GM19463 (cell line): Measurements from ENCODE around the gene OR10H4.
"Not testable (repeated sequence)": the region's sequence is repeated elsewhere in the genome, so short reads cannot be mapped to it uniquely, and the experiment has no call there.

Experiments
- ATAC-seq: cut with Tn5 transposase; IDR thresholded peaks from one replicate; pipeline ENCODE4 v1.9.1; 2021; ENCODE audit warnings: mild to moderate bottlenecking, moderate library complexity; ENCODE audit not compliant: unreplicated experiment

Gene OR10H4

DNA sequence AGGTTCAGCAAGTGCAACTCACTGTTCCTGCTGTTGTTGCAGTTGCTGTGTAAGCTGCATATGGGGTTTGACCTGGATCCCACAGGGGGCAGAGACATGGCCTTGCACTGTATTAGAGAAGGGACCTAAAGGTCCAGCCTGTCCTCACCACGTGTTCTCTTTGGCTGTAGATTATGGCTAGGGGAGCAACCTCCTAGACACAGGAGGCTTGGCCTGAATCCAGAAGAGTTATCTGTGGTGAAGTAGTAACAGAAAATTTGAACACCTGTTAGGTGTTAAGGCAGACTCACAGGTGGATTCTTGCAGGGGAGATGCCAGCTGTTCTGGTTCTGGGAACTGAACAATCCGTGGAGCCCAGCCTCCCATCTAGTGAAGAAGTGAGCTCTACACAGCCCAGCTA is 11.0 kb upstream of the OR10H4 start:
- ATAC-seq, result no peak

DNA sequence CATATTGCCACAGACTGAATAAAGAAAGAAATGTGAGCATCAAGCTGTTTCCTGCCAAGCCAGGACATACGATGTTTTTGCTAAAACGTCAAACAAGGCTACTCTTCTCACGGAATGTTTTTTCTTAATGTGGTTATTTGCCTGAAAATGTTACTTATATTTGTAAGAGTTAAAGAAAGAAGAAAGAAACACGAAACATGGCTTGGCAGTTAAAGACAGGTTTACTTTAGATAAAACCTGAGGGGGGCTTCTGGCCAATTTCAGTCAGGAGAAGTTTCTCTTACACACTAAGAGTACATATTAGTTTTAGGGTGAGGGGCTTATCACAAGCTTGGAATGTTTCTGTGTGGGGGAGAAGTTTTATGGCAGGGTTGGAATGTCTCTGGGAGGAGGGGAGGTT is 4.4 kb upstream of the OR10H4 start:
- ATAC-seq, result no peak

DNA sequence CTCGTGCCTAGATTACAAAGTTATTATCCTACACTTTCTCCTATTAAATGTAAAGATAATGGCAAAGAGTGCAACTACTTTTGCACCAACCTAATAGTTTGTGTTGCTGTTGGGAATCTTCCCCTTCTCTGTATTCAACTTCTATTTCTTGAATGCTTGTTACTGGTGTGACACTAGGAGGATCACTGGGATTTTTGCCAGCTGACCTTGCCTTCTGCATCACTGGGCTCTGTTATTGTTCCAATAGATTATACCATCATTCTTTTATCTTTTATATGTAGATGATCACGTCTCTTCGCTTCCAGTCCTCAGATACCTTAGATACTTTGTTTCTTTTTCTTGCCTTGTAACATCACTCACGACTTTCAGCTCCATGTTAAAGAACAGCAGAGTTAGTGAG is 3.5 kb upstream of the OR10H4 start:
- ATAC-seq, result no peak

DNA sequence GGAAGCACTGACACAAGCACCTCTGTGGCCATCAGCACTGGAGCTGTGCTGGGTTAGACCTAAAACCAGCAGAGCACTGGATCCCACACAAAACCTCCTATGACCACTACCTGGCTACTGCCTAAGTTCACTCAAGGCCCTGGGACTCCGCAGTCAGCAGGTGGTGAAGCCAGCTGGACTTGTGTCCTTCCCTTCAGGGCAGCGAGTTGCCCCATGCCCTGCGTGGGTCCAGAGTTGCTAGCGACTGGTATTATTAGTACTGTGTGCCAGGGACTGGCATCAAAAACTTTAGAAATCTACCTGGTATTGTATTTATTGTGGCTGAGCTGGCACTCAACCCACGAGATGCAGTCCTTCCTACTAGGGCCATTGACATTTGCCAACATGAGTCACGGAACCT is 6.0 kb downstream of the OR10H4 start:
- no peak for ATAC-seq

DNA sequence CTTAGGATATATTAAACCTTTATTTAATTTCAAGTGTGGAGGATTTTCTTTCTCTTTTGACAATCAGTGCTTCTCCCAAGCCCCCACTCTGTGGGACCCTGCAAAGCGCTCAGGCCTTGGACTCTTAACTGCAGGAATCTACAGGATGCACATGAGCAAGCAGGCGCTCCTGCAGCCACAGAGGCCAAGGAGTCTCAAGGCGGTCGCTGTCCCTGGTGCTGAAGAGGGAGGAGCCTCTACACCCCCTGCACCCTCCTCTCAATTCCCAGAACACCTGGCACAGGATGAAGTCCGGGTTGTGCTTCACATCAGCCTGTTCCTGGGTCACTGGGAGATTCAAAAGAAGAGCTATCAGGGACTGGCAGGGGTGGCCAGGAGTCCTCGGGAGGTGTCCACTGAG is 13.5 kb downstream of the OR10H4 start:
- ATAC-seq, result no peak

DNA sequence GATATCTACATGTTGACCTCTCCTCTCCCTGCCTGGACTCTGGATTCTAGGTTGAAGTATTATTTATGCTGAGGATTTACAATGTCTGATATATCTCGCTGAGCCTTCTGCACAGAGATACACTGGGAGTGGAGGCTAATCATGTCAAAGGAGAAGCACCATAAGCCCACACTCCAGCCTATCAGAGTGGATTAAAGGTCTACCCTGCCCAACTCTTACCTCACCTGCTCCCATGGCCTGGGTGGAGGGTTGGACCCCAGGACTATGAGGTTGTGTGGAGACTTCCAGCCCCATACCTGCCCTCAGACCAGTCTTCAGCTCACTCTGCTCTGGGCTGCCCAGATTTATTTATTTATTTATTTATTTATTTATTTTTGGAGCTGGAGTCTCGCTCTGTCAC is 15.4 kb downstream of the OR10H4 start:
- ATAC-seq, result no peak

DNA sequence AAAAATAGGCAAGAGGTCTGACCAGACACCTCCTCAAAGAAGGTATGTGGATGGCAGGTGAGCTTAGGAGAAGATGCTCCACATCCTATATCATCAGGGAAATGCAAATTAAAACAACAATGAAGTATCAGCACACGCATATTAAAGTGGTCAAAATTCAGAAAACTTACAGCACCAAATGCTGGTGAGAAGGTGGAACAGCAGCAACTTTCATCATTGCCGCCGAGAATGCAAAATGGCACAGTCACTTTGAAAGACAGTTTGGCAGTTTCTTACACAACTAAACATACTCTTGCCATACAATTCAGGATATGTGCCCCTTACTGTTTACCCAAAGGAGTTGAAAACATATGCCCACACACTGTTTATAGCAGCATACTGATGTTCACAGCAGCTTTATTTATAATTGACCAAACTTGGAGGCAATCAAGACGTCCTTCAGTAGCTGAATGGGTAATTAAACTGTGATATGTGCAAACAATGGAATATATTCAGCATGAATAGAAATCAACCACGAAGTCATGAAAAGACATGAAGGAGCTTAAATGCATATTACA is 22.5 kb downstream of the OR10H4 start:
- no peak for ATAC-seq

DNA sequence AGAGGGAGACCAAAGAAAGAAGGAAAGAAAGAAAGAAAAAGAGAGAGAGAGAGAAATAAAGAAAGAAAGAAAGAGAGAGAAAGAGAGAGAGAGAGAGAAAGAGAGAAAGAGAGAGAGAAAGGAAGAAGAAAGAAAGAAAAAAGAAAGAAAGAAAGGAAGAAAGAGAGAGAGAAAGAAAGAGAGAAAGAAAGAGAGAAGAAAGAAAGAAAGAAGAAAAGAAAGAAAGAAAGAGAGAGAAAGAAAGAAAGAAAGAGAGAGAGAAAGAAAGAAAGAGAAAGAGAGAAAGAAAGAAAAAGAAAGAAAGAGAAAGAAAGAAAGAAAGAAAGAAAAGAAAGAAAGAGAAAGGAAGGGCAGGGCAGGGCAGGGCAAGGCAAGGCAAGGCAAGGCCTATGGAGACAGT is 23.2 kb downstream of the OR10H4 start:
- not testable (repeated sequence) for ATAC-seq

DNA sequence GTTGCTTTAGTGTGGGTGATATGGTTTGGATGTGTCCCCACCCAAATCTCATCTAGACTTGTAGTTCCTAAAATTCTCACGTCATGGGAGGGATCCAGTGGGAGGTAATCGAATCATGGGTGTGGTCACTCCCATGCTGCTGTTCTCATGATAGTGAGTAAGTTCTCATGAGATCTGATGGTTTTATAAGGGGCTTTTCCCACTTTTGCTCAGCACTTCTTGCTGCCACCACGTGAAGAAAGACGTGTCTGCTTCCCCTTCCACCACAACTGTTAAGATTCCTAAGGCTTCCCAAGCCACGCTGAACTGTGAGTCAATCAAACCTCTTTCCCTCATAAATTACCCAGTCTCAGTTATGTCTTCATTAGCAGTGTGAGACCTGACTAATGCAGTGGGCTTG is 26.0 kb downstream of the OR10H4 start:
- ATAC-seq, result no peak

DNA sequence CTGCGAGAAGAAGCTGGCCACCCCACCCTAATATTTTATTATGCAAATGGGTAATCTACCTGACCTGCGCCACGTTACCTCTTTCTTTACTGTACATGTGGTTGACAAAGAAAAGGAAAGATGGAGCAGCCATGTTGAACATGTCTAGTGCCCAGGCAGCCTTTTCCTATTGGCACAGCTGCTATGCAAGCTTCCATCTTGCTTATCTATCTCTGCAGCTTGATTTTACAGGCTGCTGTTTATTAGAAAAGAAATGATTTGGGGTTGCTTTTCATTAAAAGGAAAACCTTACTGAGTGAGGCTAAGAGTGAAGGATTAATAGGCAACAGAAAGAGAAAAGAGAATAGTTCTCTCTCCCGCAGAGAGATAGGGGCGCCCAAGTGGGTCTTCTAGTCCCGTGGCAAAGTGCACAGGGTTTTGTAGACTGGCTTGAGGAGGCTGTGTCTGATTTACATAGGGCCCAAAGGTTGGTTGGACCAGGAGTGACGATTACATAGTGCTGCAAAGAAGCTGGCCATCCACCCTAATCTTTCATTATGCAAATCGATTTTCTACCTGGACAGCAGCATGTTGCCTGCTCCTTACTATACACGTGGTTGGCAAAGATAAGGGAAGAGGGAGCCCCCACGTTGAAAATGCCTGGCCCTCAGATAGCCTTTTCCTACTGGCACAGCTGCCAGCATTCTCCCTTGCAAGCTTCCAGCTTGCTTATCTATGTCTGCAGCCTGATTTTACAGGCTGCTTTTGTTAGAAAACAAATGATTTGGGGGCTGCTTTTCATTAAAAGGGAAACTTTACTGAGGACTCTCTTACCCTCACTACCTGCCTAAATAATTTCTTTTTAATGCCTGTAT is 28.3 kb downstream of the OR10H4 start:
- ATAC-seq, result no peak

DNA sequence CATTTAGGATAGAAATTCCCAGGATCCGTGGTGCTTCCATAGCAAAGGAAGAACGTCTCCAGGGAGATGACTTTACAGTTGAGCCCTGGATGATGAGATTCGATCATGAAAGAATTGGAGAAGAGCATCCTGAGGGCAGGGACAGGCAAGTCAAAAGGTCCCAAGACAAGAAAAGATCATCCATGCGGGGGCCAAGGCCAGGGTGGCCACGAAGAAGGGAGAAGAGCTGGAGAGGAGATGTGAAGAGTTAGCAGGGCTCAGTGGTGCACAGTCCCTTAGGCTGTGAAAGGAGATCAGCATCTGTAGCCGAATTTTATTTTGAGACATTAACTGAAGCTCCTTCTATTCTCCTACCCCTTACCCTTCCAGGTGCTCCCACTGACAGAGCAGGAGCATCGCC is 28.9 kb downstream of the OR10H4 start:
- ATAC-seq, result no peak

DNA sequence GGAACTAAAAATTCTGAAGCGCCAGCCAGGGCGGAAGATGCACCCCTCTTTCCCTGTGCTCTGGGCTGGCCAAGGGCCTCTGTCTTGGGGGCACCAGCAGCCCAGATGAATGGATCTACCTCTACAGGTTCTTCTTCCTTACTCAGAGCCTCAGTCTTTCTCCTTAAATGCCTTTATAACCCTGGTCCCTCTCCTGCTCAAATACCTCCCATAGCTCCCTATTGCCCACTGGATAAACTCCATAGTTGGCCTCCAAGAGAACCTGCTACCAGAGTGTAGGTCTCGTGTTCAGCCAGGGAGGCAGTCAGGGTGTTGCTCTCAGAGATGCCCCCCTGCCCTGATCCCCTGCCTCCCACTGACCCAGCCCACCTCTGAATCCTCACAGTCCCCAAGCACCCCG is 30.5 kb downstream of the OR10H4 start:
- no peak for ATAC-seq

DNA sequence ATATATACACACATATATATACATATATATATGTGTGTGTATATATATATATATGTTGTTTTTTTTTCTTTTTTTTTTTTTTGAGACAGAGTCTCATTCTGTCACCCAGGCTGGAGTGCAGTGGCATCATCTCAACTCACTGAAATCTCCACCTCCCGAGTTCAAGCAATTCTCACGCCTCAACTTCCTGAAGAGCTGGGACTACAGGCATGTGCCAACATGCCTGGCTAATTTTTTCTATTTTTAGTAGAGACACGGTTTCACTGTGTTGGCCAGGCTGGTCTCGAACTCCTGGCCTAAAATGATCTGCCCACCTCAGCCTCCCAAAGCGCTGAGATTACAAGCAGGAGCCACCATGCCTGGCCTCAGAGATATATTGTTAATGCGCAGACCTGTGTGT is 37.0 kb downstream of the OR10H4 start:
- ATAC-seq, result not testable (repeated sequence)

DNA sequence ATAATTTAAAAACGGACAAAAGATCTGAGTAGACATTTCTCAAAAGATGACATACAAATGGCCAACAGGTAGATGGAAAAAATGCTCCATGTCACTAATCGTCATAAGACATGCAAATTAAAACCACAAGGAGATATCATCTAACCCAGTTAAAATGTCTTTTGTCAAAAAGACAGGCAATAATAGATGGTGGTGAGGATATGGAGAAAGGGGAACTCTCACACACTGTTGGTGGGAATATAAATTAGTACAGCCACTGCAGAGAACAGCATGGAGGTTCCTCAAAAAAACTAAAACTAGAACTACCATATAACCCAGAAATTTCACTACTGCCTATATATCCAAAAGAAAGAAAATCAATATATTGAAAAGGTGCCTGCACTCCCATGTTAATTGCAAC is 37.9 kb downstream of the OR10H4 start:
- no peak for ATAC-seq

DNA sequence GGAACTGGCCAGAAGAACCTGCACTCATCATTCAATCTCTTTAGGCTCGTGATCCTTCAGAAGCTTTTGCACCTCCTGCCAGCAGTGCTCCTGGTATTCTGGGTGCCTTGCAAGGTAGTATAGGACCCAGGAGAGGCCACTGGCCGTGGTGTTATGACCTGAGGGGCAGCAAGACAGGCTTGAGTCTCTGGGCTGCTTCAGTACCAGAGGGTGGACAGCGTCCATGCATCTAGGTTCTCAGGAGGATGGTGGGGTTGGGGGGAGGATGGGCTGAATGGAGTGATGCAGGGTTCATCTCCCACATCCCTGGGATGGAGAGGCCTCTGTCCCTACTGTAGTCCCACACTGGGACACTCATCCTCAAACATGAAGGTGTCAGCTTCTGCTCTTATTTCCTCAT is 41.1 kb downstream of the OR10H4 start:
- no peak for ATAC-seq

DNA sequence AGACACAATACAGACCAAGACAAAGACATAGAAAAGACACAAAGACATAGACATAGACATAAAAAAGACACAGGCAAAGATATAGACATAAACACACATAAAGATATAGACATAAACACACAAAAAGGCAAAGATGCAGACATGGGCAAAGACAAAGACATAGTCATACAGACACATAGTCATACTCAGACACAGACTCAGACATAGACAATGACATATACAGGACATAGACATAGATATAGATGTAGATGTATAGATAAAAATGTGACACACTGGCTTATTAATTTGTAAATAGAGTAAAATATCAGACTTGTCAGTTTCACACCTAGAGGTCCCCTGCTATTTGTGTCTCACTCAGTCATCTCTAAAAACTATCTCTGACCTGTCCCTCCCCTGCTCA is 42.8 kb downstream of the OR10H4 start:
- no peak for ATAC-seq

DNA sequence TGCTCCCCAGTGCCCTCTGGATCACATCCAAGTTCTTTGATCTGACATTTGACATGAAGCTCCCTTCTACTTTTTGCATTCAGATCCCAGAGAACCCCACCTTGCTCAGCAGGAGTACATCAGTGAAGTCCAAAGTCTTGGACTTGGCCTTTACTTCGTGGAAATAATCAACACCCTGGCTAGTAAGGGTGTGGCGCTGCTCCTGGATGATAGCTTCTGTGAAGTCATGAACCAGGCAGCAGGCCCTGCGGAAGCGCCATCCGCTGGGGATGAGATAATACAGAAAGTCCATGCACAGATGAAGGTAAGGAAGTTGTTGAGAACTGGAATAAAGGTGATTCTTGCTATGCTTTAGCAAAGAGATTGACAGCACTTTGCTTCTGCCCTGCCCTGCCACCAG is 43.2 kb downstream of the OR10H4 start:
- ATAC-seq, result no peak

DNA sequence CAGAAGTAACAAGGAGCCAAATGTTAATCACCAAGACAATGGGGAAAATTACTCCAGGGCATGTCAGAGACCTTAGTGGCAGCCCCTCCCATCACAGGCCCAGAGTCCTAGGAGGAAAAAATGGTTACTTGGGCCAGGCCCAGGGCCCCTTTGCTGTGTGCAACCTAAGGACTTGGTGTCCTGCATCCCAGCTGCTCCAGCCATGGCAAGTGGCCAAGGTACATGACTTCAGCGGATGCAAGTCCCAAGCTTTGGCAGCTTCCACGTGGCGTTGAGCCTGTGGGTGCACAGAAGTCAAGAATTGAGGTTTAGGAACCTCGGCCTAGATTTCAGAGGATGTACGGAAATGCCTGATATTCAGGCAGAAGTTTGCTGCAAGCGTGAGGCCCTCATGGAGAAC is 46.7 kb downstream of the OR10H4 start:
- ATAC-seq, result no peak

DNA sequence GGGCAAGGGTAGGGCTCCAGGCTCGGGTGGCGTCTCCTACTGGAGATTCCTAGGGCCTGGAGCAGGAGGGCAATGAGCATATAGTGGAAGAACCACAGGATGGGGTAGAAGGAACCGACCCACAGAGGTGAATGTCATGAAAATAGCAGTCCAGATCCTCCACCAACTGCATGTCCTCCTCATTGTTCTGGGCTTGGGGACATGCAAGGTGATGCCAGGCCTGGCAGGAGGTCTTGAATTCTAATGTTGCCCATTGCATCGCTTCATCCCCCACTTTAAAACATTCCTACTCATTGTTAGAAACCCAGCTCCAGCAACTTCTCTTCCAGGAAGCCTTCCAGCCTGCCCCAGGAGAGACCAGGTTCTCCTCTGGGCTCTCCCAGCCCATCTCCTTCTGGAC is 49.4 kb downstream of the OR10H4 start:
- no peak for ATAC-seq
